Left ventricle myocardium inferior (tissue), 1 donor: ENCODE measurements around the gene HLA-DPA1. TPM values are rescaled to one million over a fixed set of nuclear protein-coding genes. Genes with fewer than 3 reads are reported as not detected.

ENCODE experiments used
- DNase-seq: peaks from one replicate; pipeline ENCODE4 v3.0.0-alpha.2; 2020
- H3K27ac ChIP-seq: fragments of 200-600 bp; replicated peaks from 2 replicates; pipeline ENCODE4 v1.8.0; 2021
- H3K27me3 ChIP-seq: fragments of 200-600 bp; 2 replicates; pipeline ENCODE4 v1.8.0; 2021; ENCODE audit warnings: low read depth
- H3K36me3 ChIP-seq: fragments of 200-600 bp; 2 replicates; pipeline ENCODE4 v1.8.0; 2021
- H3K4me1 ChIP-seq: fragments of 200-600 bp; 2 replicates; pipeline ENCODE4 v1.8.0; 2021
- H3K4me3 ChIP-seq: fragments of 200-600 bp; 2 replicates; pipeline ENCODE4 v1.8.0; 2021; ENCODE audit warnings: mild to moderate bottlenecking, moderate library complexity
- H3K9me3 ChIP-seq: fragments of 200-600 bp; replicated peaks from 2 replicates; pipeline ENCODE4 v1.8.0; 2021
- CTCF ChIP-seq: fragments of 200-600 bp; IDR thresholded peaks from 2 replicates; pipeline ENCODE4 v1.8.0; 2021; ENCODE audit warnings: antibody characterized with exemption, mild to moderate bottlenecking, borderline replicate concordance
- intact Hi-C: fragments of 100-400 bp; cut with micrococcal nuclease; formaldehyde crosslinking; loops from one replicate; pipeline ENCODE4 v1.11.0; 2022
- total RNA-seq: library from RNA; stranded (reverse); fragmentation: NEBNext Ultra II Directional; extraction: Animal tissue kit (Norgen Biotek cat#: 25700); gene quantifications from one replicate; pipeline ENCODE4 v1.2.1, GENCODE V29; 2021
- donor health status: DM: no; HTN: yes; CAD: no; lungs with severe emphysema.

The HLA-DPA1 gene
- total RNA-seq, 1 donor from 2014 or later = 28.8 TPM

- H3K36me3 ChIP-seq = peaks cover 5% of the 10 kb centered on the region
- intact Hi-C loops = no loop called here
Measured at GRCh38 chr6:33061987-33062386, 11.5 kb downstream of the HLA-DPA1 start.

DNA sequence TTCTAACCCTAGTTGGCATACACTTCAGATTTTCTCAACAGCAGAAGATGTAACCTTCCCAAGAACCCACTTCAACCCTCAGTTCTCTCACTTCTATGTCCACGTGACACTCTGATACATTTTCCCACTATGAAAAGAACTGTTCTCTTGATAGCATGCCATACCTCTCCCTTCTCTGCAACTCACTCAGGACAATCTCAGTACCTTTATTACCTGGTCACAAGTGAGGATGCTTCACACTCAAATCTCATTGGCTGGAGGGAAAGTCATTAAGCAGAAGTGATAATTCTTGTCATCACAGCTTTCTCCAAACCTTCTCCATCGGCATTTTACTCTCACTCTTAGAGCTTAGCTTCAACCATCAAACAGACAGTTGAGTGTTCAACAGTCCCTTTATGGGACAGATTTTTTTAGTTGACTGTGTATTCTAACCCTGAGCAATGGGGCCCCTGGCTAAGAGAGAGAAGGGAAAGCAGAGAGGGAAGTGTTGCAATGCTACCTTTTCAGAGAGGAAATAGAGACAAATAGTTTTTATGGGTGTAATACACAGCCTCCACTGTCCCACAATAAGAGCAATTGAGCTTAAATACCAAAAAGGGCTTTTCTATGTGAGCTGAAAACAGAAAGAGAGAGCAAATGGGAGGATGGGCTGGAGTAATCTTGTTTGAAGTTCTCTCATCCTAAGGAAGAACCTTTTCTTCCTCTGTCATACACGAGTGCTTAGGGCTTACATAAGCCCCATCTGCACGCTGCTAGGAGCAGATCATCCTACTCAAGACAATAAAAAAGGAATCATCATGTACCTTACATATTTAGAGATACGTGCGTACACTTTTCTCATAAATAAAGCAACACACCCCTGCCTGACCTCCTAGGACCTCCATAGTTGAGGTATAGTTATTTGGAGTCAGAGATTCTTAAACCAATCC lies 16.0 kb downstream of the HLA-DPA1 start:
- TF ChIP-seq CTCF = no peak
- intact Hi-C loops = no loop called here
- no peaks in the 10 kb centered on the region for H3K36me3 ChIP-seq
- H3K27ac ChIP-seq = no peak overlapping the region
- peaks cover 4% of the 10 kb centered on the region for H3K4me1 ChIP-seq
- H3K4me3 ChIP-seq = no peak overlapping the region
- no peaks in the 10 kb centered on the region for H3K9me3 ChIP-seq
- no peak for DNase-seq
- no peaks in the 10 kb centered on the region for H3K27me3 ChIP-seq

More at GRCh38 chr6:33061987-33062386, 11.5 kb downstream of the HLA-DPA1 start:
- Histone ChIP-seq H3K9me3 (peaks cover 5% of the 10 kb centered on the region), H3K4me1 (no peaks in the 10 kb centered on the region), H3K27ac (no peak overlapping the region), H3K4me3 (no peak overlapping the region), H3K27me3 (no peaks in the 10 kb centered on the region)
- no peak for DNase-seq
- TF ChIP-seq CTCF = no peak

GRCh38 chr6:33053230-33053629 lies 20.2 kb downstream of the HLA-DPA1 start:
- peaks cover 4% of the 10 kb centered on the region for H3K4me1 ChIP-seq
- H3K9me3 ChIP-seq = no peaks in the 10 kb centered on the region
- H3K27me3 ChIP-seq = peaks cover 6% of the 10 kb centered on the region
- H3K27ac ChIP-seq = no peak overlapping the region
- no peaks in the 10 kb centered on the region for H3K36me3 ChIP-seq
- no peak overlapping the region for H3K4me3 ChIP-seq
- DNase-seq = no peak
- no peak for TF ChIP-seq CTCF
- intact Hi-C loops = no loop called here

GRCh38 chr6:33052627-33053026 lies 20.8 kb downstream of the HLA-DPA1 start:
- intact Hi-C loops = no loop called here
- DNase-seq = no peak
- H3K4me3 ChIP-seq = no peak overlapping the region

More at GRCh38 chr6:33052627-33053026, 20.8 kb downstream of the HLA-DPA1 start:
- no peaks in the 10 kb centered on the region for H3K36me3 ChIP-seq
- H3K27ac ChIP-seq = no peak overlapping the region
- no peak for TF ChIP-seq CTCF
- H3K27me3 ChIP-seq = peaks cover 6% of the 10 kb centered on the region
- no peaks in the 10 kb centered on the region for H3K9me3 ChIP-seq
- peaks cover 4% of the 10 kb centered on the region for H3K4me1 ChIP-seq
